ENCODE results near the gene PAX2.
"Not testable (repeated sequence)": the region's sequence is repeated elsewhere in the genome, so short reads cannot be mapped to it uniquely, and the experiment has no call there.

The PAX2 gene

GRCh38 chr10:100744987-100745881 lies at the start of gene PAX2:
Gene PAX2, plus strand, starts transcription at chr10:100745582. Its CDS starts 679 bp downstream, at chr10:100746261.
- no peak for DNase-seq

GRCh38 chr10:100696477-100696901 lies 48.9 kb upstream of the PAX2 start:
- no peak for DNase-seq

GRCh38 chr10:100697070-100697469 lies 48.3 kb upstream of the PAX2 start:
- DNase-seq, result no peak

GRCh38 chr10:100697631-100698030 lies 47.8 kb upstream of the PAX2 start:
- no peak for DNase-seq

- not testable (repeated sequence) for DNase-seq
These were observed 43.7 kb upstream of the PAX2 start for GRCh38 chr10:100701704-100702103.

- DNase-seq, result no peak
These were observed 40.2 kb upstream of the PAX2 start for GRCh38 chr10:100705139-100705538.

- DNase-seq, result no peak
These were observed 38.0 kb upstream of the PAX2 start for GRCh38 chr10:100707261-100707848.

- no peak for DNase-seq
These were observed 36.0 kb upstream of the PAX2 start for GRCh38 chr10:100709146-100710082.

- no peak for DNase-seq
These were observed 35.1 kb upstream of the PAX2 start for GRCh38 chr10:100710151-100710871.

- no peak for DNase-seq
These were observed 32.1 kb upstream of the PAX2 start for GRCh38 chr10:100713049-100713858.

- DNase-seq, result no peak
These were observed 31.4 kb upstream of the PAX2 start for GRCh38 chr10:100713859-100714565.

GRCh38 chr10:100714566-100714950 lies 30.8 kb upstream of the PAX2 start:
- no peak for DNase-seq

- DNase-seq, result no peak
These were observed 30.3 kb upstream of the PAX2 start for GRCh38 chr10:100715101-100715444.

GRCh38 chr10:100715445-100716385 lies 29.7 kb upstream of the PAX2 start:
- DNase-seq, result no peak

- no peak for DNase-seq
These were observed 28.2 kb upstream of the PAX2 start for GRCh38 chr10:100717166-100717565.

- DNase-seq, result no peak
These were observed 27.1 kb upstream of the PAX2 start for GRCh38 chr10:100718197-100718742.

- no peak for DNase-seq
These were observed 22.2 kb upstream of the PAX2 start for GRCh38 chr10:100723180-100723579.

- no peak for DNase-seq
These were observed 21.4 kb upstream of the PAX2 start for GRCh38 chr10:100723770-100724530.

GRCh38 chr10:100724531-100725027 lies 20.8 kb upstream of the PAX2 start:
- DNase-seq, result no peak

Data from NCI-H2107 (cell line).